Thyroid gland (tissue), 4 donors: ENCODE results near the gene SH3TC2. TPM values are rescaled to one million over a fixed set of nuclear protein-coding genes. Genes with fewer than 3 reads are reported as not detected.

Experiments
- DNase-seq, 2 donors: peaks; one replicate each; pipeline ENCODE4 v3.0.0-alpha.2; 2019
- H3K27ac ChIP-seq, 3 donors: fragments of 200-600 bp; sonication (generic); 1 replicate in 2 of 3; 2 replicates in 1 of 3; pipeline ENCODE4 v1.5.1; 2016 to 2019; ENCODE audit warnings: mild to moderate bottlenecking in 1 of 3, moderate library complexity in 1 of 3
- H3K27me3 ChIP-seq: fragments of 200-600 bp; sonication (generic); one replicate; pipeline ENCODE4 v1.5.1; 2019
- H3K36me3 ChIP-seq, 2 donors: fragments of 200-600 bp; sonication (generic); one replicate each; pipeline ENCODE4 v1.5.1; 2016 to 2019
- H3K4me1 ChIP-seq, 2 donors: fragments of 200-600 bp; sonication (generic); one replicate each; pipeline ENCODE4 v1.5.1; 2017 to 2019
- H3K4me3 ChIP-seq, 3 donors: fragments of 200-600 bp; sonication (generic); replicated peaks in 1 of 3; 1 replicate in 2 of 3; 2 replicates in 1 of 3; pipeline ENCODE4 v1.5.1; 2016; ENCODE audit warnings: mild to moderate bottlenecking in 1 of 3
- H3K9me3 ChIP-seq: fragments of 200-600 bp; sonication (generic); one replicate; pipeline ENCODE4 v1.5.1; 2017
- POLR2A ChIP-seq, 2 donors: fragments of 450-650 bp; IDR thresholded peaks; one replicate each; pipeline ENCODE4 v1.6.1; 2017; ENCODE audit warnings: antibody characterized with exemption in 2 of 2, mild to moderate bottlenecking in 2 of 2, moderate library complexity in 1 of 2
- WGBS, 2 donors: methylation state at CpG; one replicate each; pipeline ENCODE4 v1.1.5; 2017; 5-methylcytosine and 5-hydroxymethylcytosine counted together
- intact Hi-C: fragments of 100-400 bp; cut with DNase I; formaldehyde crosslinking; loops from one replicate; pipeline ENCODE4 v1.15.1; 2023
- total RNA-seq, 4 donors: library from RNA; depleted of rRNA; stranded (reverse); fragments of >200 nt; gene quantifications; one replicate each; pipeline ENCODE4 v1.2.3, GENCODE V29; 2016
- TF ChIP-seq, protein P1 (sequence below), 6 experiments: fragments of 200-600 bp in 3 of 6; fragments of 450-650 bp in 3 of 6; sonication (generic) in 3 of 6; IDR thresholded peaks; one replicate each; pipeline ENCODE4 v1.5.1; 2016 to 2019; ENCODE audit warnings: antibody characterized with exemption in 6 of 6, mild to moderate bottlenecking in 2 of 6, inconsistent platforms in 1 of 6, moderate library complexity in 1 of 6

The SH3TC2 gene
- total RNA-seq, 4 donors from 2014 or later: 0.83 to 2.0 (median 1.5) TPM

DNA sequence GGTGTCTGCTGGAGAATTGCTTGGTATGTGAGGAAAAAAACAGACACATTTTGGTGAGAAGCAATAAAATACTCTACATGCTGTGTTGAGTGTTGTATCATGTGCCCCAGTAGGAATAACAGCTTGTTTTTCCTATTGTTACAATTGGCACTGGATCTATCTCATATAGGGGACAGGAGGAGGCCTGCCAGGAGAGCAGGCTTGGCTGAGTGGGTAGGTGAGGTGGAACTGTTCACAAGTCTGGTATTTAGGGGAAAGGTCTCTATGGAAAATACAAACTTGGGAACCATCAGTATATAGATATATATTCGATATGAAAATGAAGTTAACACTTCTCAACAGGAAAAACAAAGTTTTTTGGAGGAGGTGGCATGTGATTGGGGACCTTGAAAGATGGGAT, 9.5 kb upstream of the SH3TC2 start:
- TF ChIP-seq, protein P1, sequence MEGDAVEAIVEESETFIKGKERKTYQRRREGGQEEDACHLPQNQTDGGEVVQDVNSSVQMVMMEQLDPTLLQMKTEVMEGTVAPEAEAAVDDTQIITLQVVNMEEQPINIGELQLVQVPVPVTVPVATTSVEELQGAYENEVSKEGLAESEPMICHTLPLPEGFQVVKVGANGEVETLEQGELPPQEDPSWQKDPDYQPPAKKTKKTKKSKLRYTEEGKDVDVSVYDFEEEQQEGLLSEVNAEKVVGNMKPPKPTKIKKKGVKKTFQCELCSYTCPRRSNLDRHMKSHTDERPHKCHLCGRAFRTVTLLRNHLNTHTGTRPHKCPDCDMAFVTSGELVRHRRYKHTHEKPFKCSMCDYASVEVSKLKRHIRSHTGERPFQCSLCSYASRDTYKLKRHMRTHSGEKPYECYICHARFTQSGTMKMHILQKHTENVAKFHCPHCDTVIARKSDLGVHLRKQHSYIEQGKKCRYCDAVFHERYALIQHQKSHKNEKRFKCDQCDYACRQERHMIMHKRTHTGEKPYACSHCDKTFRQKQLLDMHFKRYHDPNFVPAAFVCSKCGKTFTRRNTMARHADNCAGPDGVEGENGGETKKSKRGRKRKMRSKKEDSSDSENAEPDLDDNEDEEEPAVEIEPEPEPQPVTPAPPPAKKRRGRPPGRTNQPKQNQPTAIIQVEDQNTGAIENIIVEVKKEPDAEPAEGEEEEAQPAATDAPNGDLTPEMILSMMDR (IDR thresholded peaks at IDR 0.05): no peak
- TF ChIP-seq POLR2A (IDR thresholded peaks at IDR 0.05): no peak
- Histone ChIP-seq H3K27me3 (no peaks in the 10 kb centered on the region), H3K27ac (no peak overlapping the region), H3K9me3 (no peaks in the 10 kb centered on the region), H3K4me1 (peaks cover 4 to 11% of the 10 kb centered on the region in 2 donors), H3K4me3 (no peak overlapping the region), H3K36me3 (no peaks in the 10 kb centered on the region)
- DNase-seq: no peak
- 76 to 83% methylated on average over 1 of the region's 1 CpG for WGBS, 2 donors
- intact Hi-C loops: no loop called here

DNA sequence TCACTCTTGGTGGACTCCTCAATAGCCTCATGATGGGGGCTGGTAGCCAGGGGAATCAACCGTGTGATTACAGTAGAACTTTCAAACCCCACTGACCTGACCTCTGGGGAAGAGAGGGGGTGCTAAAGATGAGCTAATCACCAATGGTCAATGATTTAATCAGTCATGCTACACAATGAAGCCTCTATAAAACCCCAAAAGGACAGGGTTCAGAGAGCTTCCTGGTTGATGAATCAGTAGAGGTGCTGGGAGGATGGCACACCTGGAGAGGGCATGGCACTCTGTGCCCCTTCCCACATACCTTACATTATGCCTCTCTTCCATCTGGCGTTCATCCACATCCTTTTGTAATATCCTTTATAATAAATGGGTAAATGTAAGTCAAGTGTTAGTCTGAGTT, 8.9 kb upstream of the SH3TC2 start:
- H3K9me3 ChIP-seq: no peaks in the 10 kb centered on the region
- H3K27ac ChIP-seq: no peak overlapping the region
- H3K36me3 ChIP-seq: no peaks in the 10 kb centered on the region
- H3K4me1 ChIP-seq: peaks cover 4 to 11% of the 10 kb centered on the region in 2 donors
- H3K27me3 ChIP-seq: no peaks in the 10 kb centered on the region
- intact Hi-C loops: no loop called here
- WGBS, 2 donors: 59 to 70% methylated on average over 2 of the region's 2 CpGs
- no peak overlapping the region for H3K4me3 ChIP-seq
- TF ChIP-seq, protein P1 (IDR thresholded peaks at IDR 0.05): no peak
- no peak for TF ChIP-seq POLR2A (IDR thresholded peaks at IDR 0.05)
- no peak for DNase-seq

DNA sequence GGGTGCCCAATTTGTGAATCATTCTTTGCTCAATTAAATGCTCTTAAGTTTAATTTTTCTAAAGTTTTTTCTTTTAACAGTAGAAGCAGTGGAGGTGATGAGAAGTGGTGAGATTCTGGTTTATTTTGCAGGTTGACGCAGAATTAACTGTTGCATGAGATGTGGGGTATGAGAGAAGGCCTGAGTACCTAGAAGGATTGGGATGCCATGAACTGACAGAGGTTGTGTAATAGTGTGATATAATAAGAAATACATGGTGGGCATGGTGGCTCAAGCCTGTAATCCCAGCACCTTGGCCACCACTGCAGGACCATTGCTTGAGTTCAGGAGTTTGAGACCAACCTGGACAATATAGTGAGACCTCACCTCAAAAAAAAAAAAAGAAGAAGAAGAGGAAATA, 8.4 kb upstream of the SH3TC2 start:
- 7 to 68% methylated on average over 1 of the region's 1 CpG for WGBS, 2 donors
- Histone ChIP-seq H3K4me3 (no peak overlapping the region), H3K27ac (no peak overlapping the region), H3K9me3 (no peaks in the 10 kb centered on the region), H3K27me3 (no peaks in the 10 kb centered on the region), H3K36me3 (no peaks in the 10 kb centered on the region), H3K4me1 (peaks cover 4 to 11% of the 10 kb centered on the region in 2 donors)
- TF ChIP-seq, protein P1 (IDR thresholded peaks at IDR 0.05): no peak
- no peak for TF ChIP-seq POLR2A (IDR thresholded peaks at IDR 0.05)
- intact Hi-C loops: no loop called here
- no peak for DNase-seq

DNA sequence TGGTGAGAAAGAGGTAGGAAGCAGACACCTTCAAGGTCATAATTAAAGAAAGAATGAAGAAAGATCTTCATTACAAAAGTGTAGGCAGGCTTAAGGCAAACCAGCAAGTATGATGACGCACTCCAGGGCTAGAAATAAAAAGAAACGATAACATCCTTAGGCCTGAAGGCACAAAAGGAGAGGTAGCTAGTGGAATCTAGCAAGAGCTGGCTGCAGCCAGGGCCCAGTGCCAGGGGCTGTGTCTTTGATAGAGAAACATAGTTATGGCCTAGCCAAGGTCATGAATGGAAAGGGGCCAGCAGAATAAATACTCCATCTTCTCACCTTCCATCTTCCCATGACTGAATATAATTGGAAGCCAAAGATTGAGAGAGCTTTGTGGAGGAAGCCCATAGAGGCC, 6.8 kb upstream of the SH3TC2 start:
- TF ChIP-seq, protein P1 (IDR thresholded peaks at IDR 0.05): no peak
- no peak for TF ChIP-seq POLR2A (IDR thresholded peaks at IDR 0.05)
- Histone ChIP-seq H3K4me3 (no peak overlapping the region), H3K36me3 (no peaks in the 10 kb centered on the region), H3K4me1 (peaks cover 4 to 11% of the 10 kb centered on the region in 2 donors), H3K9me3 (no peaks in the 10 kb centered on the region), H3K27ac (no peak overlapping the region), H3K27me3 (no peaks in the 10 kb centered on the region)
- WGBS, 2 donors: 88 to 91% methylated on average over 2 of the region's 2 CpGs
- intact Hi-C loops: no loop called here
- DNase-seq: no peak

DNA sequence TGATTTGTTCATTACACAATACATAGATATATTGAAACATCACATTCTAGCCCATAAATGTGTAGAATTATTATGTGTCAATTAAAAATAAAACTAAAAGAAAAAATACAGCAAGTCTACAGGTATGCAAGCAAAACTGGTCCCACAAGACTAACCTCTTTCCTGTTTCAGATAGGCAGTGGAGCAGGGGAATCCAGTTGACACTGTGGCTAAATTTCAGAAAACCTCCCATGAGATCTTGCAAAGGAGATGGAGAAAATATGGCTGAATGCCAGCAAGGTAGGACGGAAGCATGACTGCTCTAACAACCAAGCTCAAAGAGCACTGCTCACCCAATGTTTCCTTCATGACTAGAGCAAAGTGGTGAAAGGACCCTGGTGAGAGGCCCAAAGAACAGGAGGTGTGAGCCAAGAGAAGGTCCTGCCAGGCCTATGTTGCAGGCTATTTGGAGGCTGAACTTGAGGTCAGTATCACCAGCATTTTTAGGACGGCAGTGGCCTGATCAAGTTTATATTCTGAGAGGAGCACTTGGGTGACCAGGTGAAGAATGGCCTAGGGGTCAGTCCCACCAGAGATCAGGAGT, 1.1 kb upstream of the SH3TC2 start:
- Histone ChIP-seq H3K36me3 (no peaks in the 10 kb centered on the region), H3K9me3 (no peaks in the 10 kb centered on the region), H3K27ac (no peak overlapping the region), H3K27me3 (no peaks in the 10 kb centered on the region), H3K4me1 (peaks cover 0 to 15% of the 10 kb centered on the region in 2 donors), H3K4me3 (no peak overlapping the region)
- DNase-seq: no peak
- 51 to 52% methylated on average over 2 of the region's 2 CpGs for WGBS, 2 donors
- intact Hi-C loops: no loop called here
- TF ChIP-seq, protein P1 (IDR thresholded peaks at IDR 0.05): no peak
- TF ChIP-seq POLR2A (IDR thresholded peaks at IDR 0.05): no peak
